Islet of Langerhans (tissue), 1 donor: ENCODE measurements around the gene CR2.
"Not testable (repeated sequence)": the region's sequence is repeated elsewhere in the genome, so short reads cannot be mapped to it uniquely, and the experiment has no call there.

ENCODE experiments used
- FAIRE-seq: peaks from one replicate; lab custom pipeline; 2011; peaks lifted over from hg19 to GRCh38; lab: Jason Lieb, UNC

Gene CR2

DNA sequence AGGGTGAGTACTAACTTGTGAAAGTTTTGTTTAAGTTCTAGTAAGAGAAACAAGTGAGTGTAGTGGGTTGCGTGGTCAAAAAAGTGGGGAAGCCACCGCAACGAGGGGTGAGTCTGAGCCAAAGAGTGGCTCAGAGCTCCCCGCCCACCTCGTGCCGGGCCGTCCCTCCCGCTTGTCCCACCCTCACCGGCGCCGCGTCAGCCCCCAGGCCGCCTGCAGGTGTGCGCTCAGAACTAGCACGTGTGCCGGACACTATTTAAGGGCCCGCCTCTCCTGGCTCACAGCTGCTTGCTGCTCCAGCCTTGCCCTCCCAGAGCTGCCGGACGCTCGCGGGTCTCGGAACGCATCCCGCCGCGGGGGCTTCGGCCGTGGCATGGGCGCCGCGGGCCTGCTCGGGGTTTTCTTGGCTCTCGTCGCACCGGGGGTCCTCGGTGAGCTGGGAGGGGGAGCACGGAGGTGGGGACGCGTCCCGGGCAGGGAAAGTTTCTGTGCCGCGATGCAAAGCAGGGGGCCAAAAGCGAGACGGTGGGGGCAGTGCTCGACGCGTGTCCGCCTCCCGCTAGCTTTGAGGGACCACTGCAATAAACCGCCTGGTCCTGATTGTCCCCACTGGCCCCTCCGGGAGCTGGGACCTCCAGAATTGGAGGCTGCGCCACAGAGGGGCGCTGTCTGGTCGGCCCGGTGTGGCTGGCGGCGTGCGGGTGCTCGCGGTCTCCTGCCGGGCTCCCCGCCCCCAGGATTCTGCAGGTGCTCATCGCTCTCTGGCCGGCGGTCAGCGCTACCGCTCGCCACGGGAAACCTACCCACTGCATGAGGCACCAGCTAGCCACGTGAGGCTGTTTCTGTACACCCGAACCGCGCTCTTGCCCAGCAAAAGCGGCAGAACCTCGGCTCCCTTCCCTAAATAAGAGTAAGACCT is at the start of gene CR2:
TSS of gene CR2 (plus strand) at position 283 of the 919 bp plus-strand sequence. CDS start at position 374, 91 bp downstream.
- no peak for FAIRE-seq

DNA sequence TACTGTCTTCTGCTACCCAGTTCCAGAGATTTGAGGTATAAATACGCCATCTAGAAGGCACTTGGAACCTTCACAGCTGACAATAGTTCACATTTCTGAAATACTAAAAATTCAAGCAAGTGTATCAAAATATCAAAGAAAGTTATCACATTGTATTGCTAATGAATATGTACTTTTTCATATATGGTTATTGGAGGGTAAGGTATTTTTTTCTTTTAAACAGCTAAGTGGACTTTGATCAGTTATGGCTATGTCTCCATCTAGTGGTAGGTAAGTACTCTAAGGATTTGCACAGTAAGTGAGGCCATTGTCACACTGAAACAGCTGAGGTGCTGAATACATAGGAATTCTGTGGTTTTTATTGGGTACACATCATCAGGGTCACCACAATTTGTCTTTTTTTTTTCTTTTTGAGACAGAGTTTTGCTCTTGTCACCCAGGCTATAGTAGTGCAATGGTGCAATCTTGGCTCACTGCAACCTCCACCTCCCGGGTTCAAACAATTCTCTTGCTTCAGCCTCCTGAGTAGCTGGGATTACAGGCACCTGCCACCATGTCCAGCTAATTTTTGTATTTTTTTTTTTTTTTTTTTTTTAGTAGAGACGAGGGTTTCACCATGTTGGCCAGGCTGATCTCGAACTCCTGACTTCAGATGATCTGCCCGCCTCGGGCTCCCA is 49.1 kb upstream of the CR2 start:
- peak; percentile 99 for FAIRE-seq

DNA sequence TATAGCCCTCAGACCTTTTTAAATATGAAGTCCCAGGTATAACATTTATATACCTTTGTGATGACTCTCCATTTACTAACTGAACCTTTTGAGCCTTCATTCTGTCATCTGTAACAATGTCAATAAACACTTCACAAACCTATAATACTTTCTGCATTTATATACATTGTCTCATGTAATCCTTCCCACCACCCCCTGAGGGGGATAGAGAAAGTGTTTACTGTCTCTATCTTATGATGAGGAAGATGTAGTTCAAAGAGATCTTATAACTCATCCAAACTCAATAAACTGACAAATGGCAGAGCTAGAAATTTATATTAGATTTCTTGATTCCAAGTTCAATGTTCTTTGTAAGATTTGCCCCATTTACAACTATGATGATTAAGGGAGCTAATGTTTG is 48.3 kb upstream of the CR2 start:
- FAIRE-seq = peak; percentile 70

DNA sequence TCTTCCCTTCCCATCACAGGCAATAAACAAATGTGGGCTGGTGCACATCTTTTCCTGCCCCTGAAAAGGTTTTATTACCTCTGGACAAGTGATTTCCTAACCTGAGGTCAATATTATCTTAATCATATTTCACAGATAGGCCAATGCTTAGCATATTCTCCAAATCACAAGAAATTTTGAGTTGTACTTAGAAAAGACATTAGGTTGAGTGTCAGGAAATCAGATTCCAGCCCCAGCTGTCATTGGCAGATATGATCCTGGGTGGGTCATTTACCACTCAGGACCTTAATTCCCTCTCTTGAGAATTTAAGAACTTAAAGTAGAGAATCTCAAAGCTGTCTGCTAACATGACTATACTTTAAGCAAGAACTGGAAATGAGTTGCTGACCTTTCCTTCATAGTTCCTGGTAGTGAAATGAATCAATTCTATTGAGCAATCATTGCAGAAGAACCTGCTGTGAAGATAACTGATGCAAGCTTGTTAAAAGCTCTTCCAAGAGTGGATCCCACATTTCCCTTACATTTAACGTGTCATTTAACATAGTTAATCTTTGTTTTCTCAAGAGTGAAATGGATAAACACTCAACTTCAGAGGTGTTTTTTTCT is 46.4 kb upstream of the CR2 start:
- FAIRE-seq = peak; percentile 24

DNA sequence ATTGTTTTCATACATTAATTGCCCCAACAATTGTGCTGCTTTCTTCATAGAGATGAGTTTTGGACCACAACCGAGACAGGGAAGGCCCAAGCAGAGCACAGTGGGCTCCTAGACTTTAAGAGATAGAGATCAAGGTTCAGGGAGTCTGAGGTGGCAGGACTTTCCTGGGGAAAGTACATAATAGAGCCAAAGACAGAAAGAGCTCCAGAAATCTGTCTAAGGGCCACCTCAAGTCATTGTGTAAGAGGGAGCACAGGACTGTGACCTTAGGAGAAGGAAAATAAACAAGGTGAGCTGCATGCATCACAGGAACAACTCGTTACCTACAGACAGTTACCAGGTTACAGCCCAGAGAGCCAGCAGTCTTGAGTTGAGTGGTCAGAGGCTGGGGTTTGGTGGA is 41.3 kb upstream of the CR2 start:
- FAIRE-seq = no peak

DNA sequence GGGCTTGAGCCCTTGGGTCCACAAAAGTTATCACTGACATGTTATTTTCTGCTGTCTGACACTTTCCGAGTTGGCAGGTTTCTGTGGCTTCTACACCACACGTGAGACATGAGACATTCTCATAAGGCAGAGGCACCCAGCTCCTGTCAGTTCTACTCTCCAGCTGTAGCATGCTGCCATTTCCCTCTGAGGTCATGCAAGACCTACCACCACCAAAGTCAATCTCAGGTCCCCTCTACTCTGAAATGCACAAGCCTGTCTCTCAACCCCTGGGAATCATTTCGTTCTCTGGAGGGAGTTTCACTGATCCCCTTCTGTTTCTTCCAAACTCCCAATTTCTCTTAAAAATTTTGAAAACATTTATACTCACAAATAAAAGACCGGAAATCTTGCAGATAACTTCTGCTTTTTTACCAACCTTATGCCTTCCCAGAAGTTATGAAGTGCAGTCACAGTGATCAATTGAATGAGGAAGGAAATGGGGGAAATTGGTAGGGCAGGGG is 39.5 kb upstream of the CR2 start:
- no peak for FAIRE-seq

DNA sequence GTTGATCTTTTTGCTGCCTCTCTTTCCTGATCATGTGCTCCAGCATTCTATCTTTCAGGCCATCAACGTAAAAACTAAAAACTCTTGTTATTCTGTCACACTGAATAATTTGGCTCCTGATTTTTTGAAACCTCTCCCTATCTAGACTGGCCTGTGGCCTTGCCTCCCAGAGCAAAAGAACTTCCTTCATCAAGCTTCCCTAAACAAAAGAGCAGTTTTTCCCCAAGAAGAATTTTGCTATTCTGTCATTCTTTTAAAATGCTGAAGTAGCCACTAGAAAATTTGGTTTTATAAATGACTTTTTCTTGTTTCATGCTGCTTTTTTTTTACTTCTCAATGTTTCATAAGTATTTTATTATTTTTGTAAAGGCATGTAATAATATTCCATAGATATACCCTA is 37.1 kb upstream of the CR2 start:
- FAIRE-seq = no peak

DNA sequence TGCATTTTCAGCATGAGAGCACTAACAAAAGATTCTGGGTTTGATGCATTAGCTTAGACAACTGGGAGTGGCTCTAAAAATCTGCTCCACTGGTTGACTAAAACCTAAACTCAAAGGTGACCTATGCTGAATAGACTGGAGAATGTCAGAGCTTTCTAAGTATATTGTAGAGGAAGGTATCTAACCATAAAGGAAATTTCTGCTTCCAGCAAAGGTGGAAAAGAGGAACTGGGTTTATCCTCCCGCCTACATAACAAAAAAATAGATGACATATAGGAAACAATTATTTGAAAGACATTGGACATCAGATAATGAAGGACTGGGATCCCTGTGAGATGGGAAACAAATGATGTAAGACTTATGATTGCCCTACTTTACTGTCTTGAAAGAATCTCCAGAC is 35.8 kb upstream of the CR2 start:
- FAIRE-seq = no peak

DNA sequence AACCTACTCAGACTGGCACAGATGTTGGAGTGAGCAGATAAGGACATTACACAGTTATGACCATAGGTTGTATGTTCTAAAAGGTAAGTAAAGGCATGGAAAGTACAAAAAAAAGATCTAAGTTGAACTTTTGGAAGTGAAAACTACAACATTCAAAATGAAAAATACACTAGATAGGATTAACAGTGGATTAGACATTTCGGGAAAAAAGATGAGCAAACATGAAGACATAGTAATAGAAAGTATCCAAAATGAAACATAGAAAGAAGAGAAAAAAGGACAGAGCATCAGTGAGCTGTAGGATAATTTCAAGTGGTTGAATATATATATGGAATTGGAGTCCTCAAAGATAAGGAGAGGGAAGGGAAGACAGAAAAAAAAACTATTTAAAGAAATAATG is 34.0 kb upstream of the CR2 start:
- no peak for FAIRE-seq

DNA sequence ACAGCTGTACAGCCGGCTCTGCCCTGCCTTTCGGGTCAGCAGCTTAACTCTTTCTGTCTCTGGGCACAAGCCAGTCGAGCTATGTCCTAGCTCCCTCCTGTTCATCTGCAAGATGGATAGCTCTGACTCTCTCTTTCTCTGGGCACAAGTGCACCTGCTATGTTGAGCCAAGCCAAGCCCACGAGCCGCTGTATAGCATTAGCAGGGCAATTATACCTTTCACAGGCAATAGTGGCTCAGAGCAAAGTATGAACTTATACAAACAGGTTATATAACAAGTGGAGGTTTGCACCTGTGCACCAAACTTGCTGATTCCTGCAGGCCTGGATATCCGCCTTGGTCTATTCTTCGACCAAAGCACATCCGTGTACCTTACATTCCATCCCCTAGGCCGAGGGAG is 33.0 kb upstream of the CR2 start:
- FAIRE-seq = no peak

DNA sequence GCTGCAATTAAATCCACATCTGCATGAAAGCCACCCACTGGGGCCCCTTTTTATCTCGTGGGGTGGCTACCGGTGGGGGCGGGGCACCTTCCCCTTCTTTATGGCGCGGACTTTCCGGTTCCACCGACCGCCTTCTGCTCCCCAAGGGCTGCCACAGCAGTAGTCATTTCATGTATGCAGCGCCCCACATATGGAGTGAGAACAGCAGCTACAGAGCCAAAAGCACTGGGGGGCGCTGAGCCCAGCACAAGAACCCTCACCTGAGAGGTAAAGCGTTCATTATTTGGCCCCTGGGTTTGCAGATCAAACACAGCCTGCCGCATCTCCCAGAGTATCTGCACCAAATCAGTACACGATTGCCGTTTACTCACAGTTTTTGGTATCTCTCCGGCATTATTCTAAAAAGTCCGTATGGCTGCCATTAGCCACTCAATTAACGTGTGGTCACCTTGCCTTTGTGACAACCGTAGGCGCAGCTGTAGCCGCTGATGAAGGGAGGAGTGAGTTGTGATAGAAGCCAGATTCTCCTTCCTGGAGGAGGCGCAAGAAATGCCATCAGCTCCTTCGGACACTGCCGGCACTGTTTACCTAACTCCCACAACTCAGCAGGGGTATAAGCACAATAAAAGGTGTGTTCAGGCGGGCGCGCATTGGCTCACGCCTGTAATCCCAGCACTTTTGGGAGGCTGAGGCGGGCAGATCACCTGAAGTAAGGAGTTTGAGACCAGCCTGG is 30.4 kb upstream of the CR2 start:
- FAIRE-seq = no peak

DNA sequence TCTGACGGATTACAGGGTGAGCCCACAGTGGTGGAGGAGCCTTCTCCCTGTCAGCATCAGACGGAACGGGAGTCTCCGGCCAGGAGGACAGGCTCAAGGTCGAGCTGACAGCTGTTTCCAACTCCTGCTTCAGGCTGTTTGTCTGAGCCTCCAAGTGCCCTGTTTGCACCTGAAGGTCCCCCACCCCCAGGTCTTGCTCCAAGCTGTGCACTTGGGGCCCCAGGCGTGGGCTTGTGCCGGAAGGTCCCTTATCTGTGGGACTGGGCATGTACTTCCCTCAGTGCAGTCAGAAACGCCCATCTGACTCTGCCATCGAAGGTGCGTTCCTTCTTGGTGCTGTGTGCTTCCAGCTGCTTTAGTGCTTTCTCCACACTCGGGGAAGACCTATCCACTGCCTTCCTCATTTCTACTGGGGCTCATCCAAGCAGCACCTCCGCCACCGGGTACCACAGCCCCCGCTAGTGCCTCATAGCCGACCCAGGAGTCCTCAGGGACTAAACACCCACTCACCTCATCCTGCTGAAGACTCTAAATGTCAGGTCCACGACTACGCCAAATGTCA is 29.5 kb upstream of the CR2 start:
- no peak for FAIRE-seq

DNA sequence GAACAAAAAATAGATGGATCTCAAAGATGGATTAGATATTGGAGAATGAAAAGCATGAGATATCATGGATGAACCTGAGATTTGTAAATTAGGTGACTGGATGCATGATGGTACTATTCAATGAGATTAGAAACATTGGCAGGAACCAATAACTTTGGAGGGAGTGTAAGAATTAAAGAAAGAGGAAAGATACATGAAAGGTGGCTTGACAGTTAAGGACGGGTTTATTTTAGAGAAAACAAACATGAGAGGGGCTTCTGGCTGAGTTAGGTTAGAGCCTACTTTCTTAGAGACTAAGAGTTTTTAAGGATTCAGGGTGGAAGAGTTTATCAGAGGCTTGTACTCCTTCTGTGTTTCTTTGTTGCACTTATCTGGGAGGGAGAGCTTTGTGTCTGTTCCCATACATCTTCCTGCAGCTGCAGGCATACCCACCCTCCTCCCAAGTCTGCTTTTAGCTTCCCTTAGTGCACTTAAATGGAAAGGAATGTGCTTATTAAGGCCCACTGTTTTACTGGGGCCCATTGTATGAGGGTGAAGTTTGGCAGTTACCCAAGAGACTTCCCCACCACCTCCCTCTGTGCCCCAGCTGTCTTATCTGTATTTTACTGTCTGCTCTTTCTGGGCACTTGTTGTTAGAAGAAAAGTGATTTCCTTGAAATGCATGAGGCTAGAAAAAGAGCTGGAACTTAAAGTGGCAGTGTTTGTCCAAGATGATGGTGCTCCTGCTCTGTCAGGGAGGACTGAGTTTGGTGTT is 26.1 kb upstream of the CR2 start:
- FAIRE-seq = no peak

DNA sequence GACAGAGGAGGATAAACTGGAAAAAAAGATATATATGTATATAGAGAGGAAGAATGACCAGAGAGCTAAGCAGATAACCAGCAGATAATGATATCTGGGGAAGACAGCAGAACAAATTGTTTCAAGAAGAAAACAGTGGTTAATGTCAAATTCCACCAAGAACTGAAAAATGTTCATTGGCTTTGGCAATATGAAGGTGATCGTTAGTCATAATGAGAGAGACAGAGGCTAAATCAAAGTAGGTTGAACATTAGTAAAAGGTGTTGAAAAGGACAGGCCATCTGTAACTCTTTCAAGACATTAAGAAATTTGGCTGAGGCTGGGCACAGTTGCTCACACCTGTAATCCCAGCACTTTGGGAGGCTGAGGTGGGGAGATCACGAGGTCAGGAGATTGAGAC is 25.3 kb upstream of the CR2 start:
- no peak for FAIRE-seq

DNA sequence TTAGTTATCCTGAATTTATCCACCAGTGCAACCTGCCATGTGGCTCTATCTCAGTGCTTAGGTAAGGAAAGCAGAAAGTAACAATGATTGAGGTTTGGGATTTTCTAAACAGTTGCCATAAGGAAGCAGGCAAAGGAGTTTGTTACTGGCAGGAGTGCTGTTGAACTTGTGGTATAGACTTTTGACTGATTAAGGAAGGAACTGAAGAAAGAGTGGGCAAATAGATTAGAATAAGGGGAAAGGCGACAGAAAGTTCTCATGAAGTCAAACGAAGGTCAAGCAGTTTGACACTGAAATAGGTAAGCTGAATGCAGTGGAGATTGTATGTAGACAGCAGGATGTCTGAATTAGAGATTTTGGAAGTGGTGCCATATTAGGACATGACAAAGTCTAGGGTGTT is 24.2 kb upstream of the CR2 start:
- no peak for FAIRE-seq

DNA sequence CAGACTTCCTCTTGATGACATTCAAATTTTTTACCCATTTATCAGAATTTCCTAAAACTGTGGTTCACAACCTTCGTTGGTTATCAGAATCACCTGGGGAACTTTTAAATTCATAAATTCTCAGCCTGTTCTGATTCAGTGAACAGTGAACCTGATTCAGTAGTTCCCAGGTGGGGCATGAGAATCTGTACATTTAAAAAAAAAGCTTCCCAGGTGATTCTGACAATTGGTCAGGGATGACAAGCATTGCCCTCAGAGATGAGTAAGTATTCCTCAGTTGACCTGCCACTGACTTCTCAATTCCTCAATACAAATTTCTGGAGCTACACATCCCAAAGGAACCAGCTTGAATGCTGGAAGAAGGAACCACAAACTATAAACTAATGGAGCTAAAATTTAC is 23.5 kb upstream of the CR2 start:
- no peak for FAIRE-seq

DNA sequence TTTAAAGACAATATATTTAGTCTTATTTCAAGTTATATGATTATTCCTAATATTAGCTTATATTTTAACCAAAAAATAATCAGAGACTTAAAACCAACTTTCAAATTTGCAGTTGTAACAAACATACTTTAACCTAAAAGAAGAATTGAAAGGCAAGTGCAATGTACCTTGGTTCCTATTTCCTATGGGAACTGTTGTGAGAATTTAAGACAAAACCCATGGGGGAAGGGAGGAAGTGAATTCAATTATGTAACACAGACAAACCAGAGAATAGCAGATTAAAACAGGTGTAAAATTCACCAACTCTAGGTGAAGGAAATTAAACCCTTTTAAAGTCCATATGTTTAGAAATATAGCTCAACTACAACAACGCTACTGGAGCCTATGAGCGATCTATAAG is 22.6 kb upstream of the CR2 start:
- no peak for FAIRE-seq

DNA sequence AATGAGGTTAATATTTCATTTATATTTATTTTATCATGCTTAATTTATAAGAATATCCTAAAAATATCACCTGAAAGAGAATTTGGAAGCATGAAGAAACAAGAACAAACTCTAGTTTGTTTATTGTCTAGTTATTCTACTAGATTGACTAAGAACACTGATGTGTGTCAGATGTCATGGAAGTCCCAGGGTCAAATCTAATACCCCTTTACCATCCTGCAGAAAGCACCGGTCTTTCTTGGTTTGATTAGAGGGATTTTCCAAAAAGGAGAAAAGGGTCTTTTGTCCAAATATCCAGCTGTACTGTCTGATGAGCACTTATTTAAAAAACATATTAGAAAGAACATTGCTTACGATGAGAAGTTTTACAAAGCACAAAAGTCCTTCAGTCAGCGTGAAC is 20.7 kb upstream of the CR2 start:
- FAIRE-seq = no peak

DNA sequence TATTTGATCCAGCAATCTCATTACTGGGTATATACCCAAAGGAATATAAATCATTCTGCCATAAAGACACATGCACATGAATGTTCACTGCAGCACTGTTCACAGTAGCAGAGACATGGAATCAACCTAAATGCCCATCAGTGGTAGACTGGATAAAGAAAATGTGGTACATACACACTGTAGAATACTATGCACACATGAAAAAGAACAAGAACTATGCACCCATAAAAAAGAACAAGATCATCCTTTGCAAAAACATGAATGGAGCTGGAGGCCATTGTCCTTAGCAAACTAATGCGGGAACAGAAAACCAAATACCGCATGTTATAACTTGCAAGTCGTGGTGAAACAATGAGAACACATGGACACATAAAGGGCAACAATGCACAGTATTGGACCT is 17.4 kb upstream of the CR2 start:
- not testable (repeated sequence) for FAIRE-seq

DNA sequence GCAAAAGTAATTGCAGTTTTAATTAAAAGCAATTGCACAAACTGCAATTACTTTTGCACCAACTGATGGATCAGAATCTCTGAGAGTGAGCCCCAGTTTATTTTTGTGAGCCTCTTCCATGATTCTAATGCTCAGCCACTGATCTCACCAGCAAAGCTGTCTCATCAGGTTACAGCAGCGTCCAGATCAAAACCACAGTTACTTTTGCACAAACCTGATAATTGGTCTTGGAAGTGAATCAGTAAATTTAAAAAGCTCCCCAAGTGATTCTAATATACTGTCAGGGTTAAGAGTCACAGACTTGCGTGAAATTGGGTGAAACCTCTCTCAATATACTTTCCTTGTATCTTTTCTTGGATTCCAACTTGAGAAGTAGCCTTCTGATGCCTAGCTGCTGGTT is 13.5 kb upstream of the CR2 start:
- FAIRE-seq = no peak

DNA sequence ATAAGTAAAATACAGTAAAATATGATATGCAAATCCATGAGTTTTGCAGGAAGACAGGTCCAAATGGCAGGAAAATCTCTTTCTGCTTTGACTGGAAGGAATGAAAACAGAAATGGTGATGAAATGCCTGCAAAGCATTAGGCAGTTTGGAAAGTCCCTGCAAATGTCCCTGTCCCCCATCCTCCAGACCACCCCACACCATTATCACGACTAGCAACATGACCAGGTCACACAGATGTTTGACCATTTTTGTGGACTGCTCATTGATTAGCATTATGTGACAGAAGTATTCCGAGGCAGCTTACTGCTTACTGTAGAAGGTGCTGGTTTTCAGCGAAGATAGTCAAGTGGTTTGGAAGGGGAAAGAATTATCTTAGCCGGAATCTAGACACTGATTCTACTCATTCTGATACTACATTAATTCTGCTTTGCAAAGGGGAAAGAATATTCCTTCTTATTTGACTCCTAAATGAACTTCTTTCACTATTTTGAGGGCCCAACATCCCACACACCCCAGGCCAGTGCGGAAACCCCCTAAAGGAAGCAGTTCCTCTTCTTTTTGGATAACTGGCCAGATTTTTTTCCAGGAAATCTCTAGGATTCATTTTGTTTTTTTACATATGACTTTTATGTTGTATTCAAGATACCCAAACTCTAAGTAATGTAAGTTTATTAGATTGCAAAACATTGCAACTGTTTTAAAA is 9.5 kb upstream of the CR2 start:
- FAIRE-seq = no peak
